Muscle of leg (tissue), 11 donors: ENCODE data around the gene OR4D11. TPM values are rescaled to one million over a fixed set of nuclear protein-coding genes. Genes with fewer than 3 reads are reported as not detected.
"Not testable (repeated sequence)": the region's sequence is repeated elsewhere in the genome, so short reads cannot be mapped to it uniquely, and the experiment has no call there.

ENCODE experiments used
- DNase-seq: peaks from one replicate; pipeline ENCODE4 v3.0.0; 2013
- H3K27ac ChIP-seq: one replicate; pipeline ENCODE4 v1.5.1; 2013; ENCODE audit warnings: mild to moderate bottlenecking, low read length, control low read depth
- H3K27me3 ChIP-seq: one replicate; pipeline ENCODE4 v1.6.1; 2013; ENCODE audit warnings: low read length; ENCODE audit not compliant: control insufficient read depth, insufficient read depth
- H3K36me3 ChIP-seq: one replicate; pipeline ENCODE4 v1.6.1; 2013; ENCODE audit warnings: low read length; ENCODE audit not compliant: control insufficient read depth, insufficient read depth
- H3K4me1 ChIP-seq: one replicate; pipeline ENCODE4 v1.6.1; 2013; ENCODE audit warnings: low read length; ENCODE audit not compliant: control insufficient read depth, insufficient read depth
- H3K4me3 ChIP-seq: one replicate; pipeline ENCODE4 v1.5.1; 2013; ENCODE audit warnings: low read length, control low read depth
- H3K9me3 ChIP-seq: replicated peaks from 2 replicates; pipeline ENCODE4 v1.6.1; 2013; ENCODE audit warnings: low read depth, low read length; ENCODE audit not compliant: control insufficient read depth
- WGBS: methylation state at CpG from one replicate; pipeline ENCODE4 v1.1.5; 2013; ENCODE audit warnings: missing lambda C conversion rate; ENCODE audit not compliant: insufficient coverage; 5-methylcytosine and 5-hydroxymethylcytosine counted together
- polyA plus RNA-seq, 8 donors: library from polyadenylated mRNA; unstranded; fragments of 120-200 nt; gene quantifications; one replicate each; pipeline versions ENCODE4 v1.2.1 to v1.2.3, GENCODE V29; 2013; ENCODE audit warnings: inconsistent platforms in 1 of 8, low replicate concordance in 1 of 8; ENCODE audit not compliant: insufficient read length in 8 of 8, insufficient read depth in 1 of 8
- total RNA-seq: library from RNA; stranded (reverse); fragments of 120-200 nt; gene quantifications from one replicate; pipeline ENCODE4 v1.2.4, GENCODE V29; 2013

Gene OR4D11
- total and polyA plus RNA-seq, 9 donors = not detected

- 93% methylated on average over 12 of the region's 24 CpGs for WGBS
- no peaks in the 10 kb centered on the region for H3K4me1 ChIP-seq
- no peak for DNase-seq
- H3K4me3 ChIP-seq = no peak overlapping the region
- no peaks in the 10 kb centered on the region for H3K36me3 ChIP-seq
- no peaks in the 10 kb centered on the region for H3K27me3 ChIP-seq
- H3K27ac ChIP-seq = no peak overlapping the region
- no peaks in the 10 kb centered on the region for H3K9me3 ChIP-seq
Measured at GRCh38 chr11:59545179-59546020, 42.0 kb downstream of the OR4D11 start.

- WGBS = no CpG with 5 or more reads among the region's 5 CpGs
- not testable (repeated sequence) for H3K4me3 ChIP-seq, DNase-seq, H3K4me1 ChIP-seq, H3K9me3 ChIP-seq, H3K27me3 ChIP-seq, H3K27ac ChIP-seq, H3K36me3 ChIP-seq
Measured at GRCh38 chr11:59547605-59548308, 44.4 kb downstream of the OR4D11 start.

- no peak overlapping the region for H3K27ac ChIP-seq
- DNase-seq = no peak
- H3K27me3 ChIP-seq = no peaks in the 10 kb centered on the region
- no peaks in the 10 kb centered on the region for H3K9me3 ChIP-seq
- H3K4me3 ChIP-seq = no peak overlapping the region
- H3K4me1 ChIP-seq = no peaks in the 10 kb centered on the region
- no peaks in the 10 kb centered on the region for H3K36me3 ChIP-seq
- no CpG with 5 or more reads among the region's 5 CpGs for WGBS
Measured at GRCh38 chr11:59548309-59548656, 44.9 kb downstream of the OR4D11 start.

GRCh38 chr11:59550368-59550841 is 47.0 kb downstream of the OR4D11 start:
- no peaks in the 10 kb centered on the region for H3K9me3 ChIP-seq
- WGBS = 0% methylated on average over 26 of the region's 31 CpGs
- H3K27ac ChIP-seq = peak overlapping the region; percentile 95
- H3K4me3 ChIP-seq = peak overlapping the region; percentile 62
- H3K36me3 ChIP-seq = no peaks in the 10 kb centered on the region
- peak; percentile 96 for DNase-seq
- no peaks in the 10 kb centered on the region for H3K4me1 ChIP-seq
- no peaks in the 10 kb centered on the region for H3K27me3 ChIP-seq

- H3K4me1 ChIP-seq = peaks cover 6% of the 10 kb centered on the region
- H3K9me3 ChIP-seq = no peaks in the 10 kb centered on the region
- H3K27ac ChIP-seq = peak overlapping the region; percentile 95
- WGBS = 0% methylated on average over 17 of the region's 34 CpGs
- no peaks in the 10 kb centered on the region for H3K27me3 ChIP-seq
- H3K36me3 ChIP-seq = no peaks in the 10 kb centered on the region
- H3K4me3 ChIP-seq = peak overlapping the region; percentile 62
- DNase-seq = peak; percentile 95
Measured at GRCh38 chr11:59550842-59551658, 47.7 kb downstream of the OR4D11 start.

GRCh38 chr11:59551659-59552521 is 48.5 kb downstream of the OR4D11 start:
- no peaks in the 10 kb centered on the region for H3K27me3 ChIP-seq
- WGBS = 14% methylated on average over 9 of the region's 30 CpGs
- peaks cover 10% of the 10 kb centered on the region for H3K4me1 ChIP-seq
- H3K9me3 ChIP-seq = no peaks in the 10 kb centered on the region
- peak overlapping the region; percentile 62 for H3K4me3 ChIP-seq
- no peaks in the 10 kb centered on the region for H3K36me3 ChIP-seq
- H3K27ac ChIP-seq = peak overlapping the region; percentile 95
- DNase-seq = peak; percentile 87

- 60% methylated on average over 1 of the region's 2 CpGs for WGBS
- Histone ChIP-seq H3K27ac (no peak overlapping the region), H3K4me1 (peaks cover 10% of the 10 kb centered on the region), H3K9me3 (no peaks in the 10 kb centered on the region), H3K36me3 (no peaks in the 10 kb centered on the region), H3K4me3 (no peak overlapping the region), H3K27me3 (no peaks in the 10 kb centered on the region)
- DNase-seq = no peak
Measured at GRCh38 chr11:59552844-59553243, 49.5 kb downstream of the OR4D11 start.

GRCh38 chr11:59553323-59553722 is 49.9 kb downstream of the OR4D11 start:
- H3K9me3 ChIP-seq = no peaks in the 10 kb centered on the region
- no peak overlapping the region for H3K4me3 ChIP-seq
- H3K27ac ChIP-seq = no peak overlapping the region
- no peaks in the 10 kb centered on the region for H3K36me3 ChIP-seq
- 80% methylated on average over 4 of the region's 21 CpGs for WGBS
- H3K27me3 ChIP-seq = no peaks in the 10 kb centered on the region
- H3K4me1 ChIP-seq = peaks cover 12% of the 10 kb centered on the region
- no peak for DNase-seq
